ENCODE measurements around the gene IBA57. TPM values are rescaled to one million over a fixed set of nuclear protein-coding genes. Genes with fewer than 3 reads are reported as not detected.
A peak's percentile ranks its signal among the peaks of the same experiment; 100 is the strongest.
"Not testable (repeated sequence)": the region's sequence is repeated elsewhere in the genome, so short reads cannot be mapped to it uniquely, and the experiment has no call there.

Gene IBA57
- total and polyA plus RNA-seq, 5 donors from 2014 or later: 2.0 to 17.0 (median 5.1) TPM

DNA sequence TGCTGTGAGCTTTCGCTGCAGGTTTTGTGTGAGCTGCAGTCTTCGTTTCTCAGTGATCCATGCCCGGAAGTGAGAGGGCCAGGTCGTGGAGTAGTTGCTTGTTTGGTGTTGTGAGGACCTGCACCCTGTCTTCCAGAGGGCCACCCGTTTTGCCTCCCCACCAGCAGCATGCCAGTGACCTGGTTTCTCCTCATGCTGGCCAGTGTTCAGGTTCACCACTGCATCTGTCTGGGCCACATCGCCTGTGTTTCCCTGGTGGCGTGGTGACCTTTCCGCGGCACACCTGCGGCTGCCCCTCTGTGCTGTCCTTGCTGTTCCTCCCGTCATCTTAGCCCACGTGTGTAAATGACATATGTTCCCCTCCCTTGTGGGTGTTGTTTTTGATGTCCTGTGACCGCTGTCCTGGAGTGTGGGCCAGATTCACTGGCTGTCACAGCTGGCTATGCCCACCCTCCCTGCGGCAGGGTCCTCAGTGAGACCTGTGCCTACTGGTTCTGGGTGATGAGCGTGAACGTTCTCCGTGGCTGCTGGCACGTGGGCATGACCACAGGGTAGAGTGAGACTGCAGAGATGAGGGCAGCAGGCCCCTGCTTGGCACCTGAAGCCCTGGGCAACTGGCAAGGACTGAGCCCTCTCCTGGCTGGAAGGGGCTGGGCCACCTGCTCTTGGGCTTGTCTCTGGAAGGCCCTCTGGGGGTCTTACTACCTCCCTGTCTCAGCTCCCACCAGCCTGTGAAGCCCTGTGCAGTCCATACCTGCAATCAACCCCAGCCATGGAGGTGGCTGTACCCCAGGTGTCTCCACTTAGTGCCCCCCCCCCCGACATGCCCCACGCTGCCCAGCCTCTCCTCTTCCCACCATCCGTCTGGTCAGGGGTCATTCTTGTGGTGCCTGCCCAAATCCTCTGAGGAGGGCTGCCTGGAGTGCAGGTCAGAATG is 7.3 kb downstream of the IBA57 start:
- Mint-ChIP-seq H3K4me3 (peak overlapping the region in 1 of 4 donors; percentile 47), H3K9me3 (no peaks in the 10 kb centered on the region), H3K27ac (peak overlapping the region in 1 of 3 donors; percentile 71), H3K27me3 (no peaks in the 10 kb centered on the region), H3K36me3 (peaks cover 6% of the 10 kb centered on the region), H3K4me1 (peaks cover 0 to 26% (median 13%) of the 10 kb centered on the region in 4 donors)
- Histone ChIP-seq H3K27me3 (ENCODE audit: control insufficient read depth, insufficient read depth, low read length) (no peaks in the 10 kb centered on the region), H3K36me3 (ENCODE audit: control insufficient read depth, insufficient read depth, low read length) (peaks cover 5% of the 10 kb centered on the region), H3K9me3 (ENCODE audit: control insufficient read depth in 2 of 2, low read length in 2 of 2) (no peaks in the 10 kb centered on the region), H3K4me3 (ENCODE audit: low read depth, low read length) (no peak overlapping the region), H3K27ac (ENCODE audit: insufficient read depth, low read length, poor library complexity, severe bottlenecking) (peak overlapping the region; percentile 5), H3K4me1 (ENCODE audit: control insufficient read depth, insufficient read depth, low read length, poor library complexity, severe bottlenecking) (no peaks in the 10 kb centered on the region)
- DNase-seq (no peak), ATAC-seq (ENCODE audit: low read depth in 2 of 2) (no peak)

DNA sequence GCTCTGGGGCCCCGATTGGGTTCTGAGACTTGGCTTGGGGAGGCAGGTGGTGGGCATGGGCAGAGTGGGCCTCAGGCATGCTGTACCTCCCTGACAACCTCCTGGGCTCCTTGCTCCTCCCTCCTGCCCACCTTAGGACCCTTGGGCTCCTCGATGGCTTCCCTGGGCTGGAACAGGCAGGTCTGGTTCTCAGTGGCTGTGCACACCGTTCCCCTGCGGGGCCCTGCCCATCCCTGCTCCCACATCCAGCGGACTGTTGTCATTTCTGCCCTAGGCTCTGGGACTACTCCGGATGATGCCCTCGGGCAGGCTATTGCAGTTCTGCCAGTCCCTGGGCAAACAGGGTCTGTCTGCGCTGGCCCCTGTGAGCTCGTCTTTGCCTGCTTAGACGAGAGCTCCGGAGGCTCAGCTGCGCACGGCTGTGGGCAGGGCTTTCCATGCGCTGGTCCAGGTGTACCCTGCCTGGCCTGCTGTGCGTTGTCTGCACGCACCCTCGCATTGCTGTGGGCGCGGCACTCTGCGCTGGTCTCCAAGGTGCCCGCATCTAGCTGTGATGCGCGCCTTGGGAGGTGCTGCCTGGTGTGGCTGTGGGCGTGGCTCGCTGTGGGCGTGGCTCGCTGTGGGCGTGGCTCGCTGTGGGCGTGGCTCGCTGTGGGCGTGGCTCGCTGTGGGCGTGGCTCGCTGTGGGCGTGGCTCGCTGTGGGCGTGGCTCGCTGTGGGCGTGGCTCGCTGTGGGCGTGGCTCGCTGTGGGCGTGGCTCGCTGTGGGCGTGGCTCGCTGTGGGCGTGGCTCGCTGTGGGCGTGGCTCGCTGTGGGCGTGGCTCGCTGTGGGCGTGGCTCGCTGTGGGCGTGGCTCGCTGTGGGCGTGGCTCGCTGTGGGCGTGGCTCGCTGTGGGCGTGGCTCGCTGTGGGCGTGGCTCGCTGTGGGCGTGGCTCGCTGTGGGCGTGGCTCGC is 8.2 kb downstream of the IBA57 start:
- H3K9me3 ChIP-seq (ENCODE audit: control insufficient read depth in 2 of 2, low read length in 2 of 2); H3K4me1 ChIP-seq (ENCODE audit: control insufficient read depth, insufficient read depth, low read length, poor library complexity, severe bottlenecking); H3K27me3 Mint-ChIP-seq; ATAC-seq (ENCODE audit: low read depth in 2 of 2); H3K9me3 Mint-ChIP-seq; H3K27ac Mint-ChIP-seq; H3K4me3 Mint-ChIP-seq; H3K27me3 ChIP-seq (ENCODE audit: control insufficient read depth, insufficient read depth, low read length); H3K36me3 ChIP-seq (ENCODE audit: control insufficient read depth, insufficient read depth, low read length); H3K4me3 ChIP-seq (ENCODE audit: low read depth, low read length); H3K36me3 Mint-ChIP-seq: not testable (repeated sequence)
- peak in 2 of 3 donors; percentile 42 to 46 for DNase-seq
- peak overlapping the region; percentile 47 for H3K27ac ChIP-seq (ENCODE audit: insufficient read depth, low read length, poor library complexity, severe bottlenecking)
- peaks cover 0 to 20% (median 8%) of the 10 kb centered on the region in 4 donors for H3K4me1 Mint-ChIP-seq

DNA sequence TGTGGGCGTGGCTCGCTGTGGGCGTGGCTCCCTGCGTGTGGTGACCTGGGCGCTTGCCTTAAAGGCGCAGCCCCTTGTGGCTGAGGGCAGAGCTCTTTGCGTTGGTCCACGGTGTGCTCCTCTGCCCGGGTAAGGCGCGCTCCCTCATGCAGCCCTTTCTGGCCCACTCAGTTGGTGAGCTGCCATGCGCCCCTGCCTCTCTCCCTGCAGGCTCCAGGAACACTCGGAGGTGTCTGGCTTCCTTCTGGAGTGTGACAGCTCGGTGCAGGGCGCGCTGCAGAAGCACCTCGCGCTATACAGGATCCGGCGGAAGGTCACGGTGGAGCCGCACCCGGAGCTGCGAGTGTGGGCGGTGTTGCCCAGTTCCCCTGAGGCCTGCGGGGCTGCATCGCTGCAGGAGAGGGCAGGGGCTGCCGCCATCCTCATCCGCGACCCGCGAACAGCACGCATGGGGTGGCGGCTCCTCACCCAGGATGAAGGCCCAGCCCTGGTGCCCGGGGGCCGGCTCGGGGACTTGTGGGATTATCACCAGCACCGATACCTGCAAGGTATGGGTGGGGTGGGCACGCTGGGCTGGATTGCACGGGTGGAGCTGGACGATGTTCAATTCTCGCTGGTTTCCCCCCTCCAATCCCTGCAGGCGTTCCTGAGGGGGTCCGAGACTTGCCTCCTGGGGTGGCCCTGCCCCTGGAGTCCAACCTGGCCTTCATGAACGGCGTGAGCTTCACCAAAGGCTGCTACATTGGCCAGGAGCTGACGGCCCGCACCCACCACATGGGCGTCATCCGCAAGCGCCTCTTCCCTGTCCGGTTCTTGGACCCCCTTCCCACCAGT is 9.1 kb downstream of the IBA57 start:
- H3K4me1 Mint-ChIP-seq: peaks cover 0 to 14% (median 5%) of the 10 kb centered on the region in 4 donors
- H3K36me3 Mint-ChIP-seq: no peaks in the 10 kb centered on the region
- Histone ChIP-seq H3K36me3 (ENCODE audit: control insufficient read depth, insufficient read depth, low read length) (no peaks in the 10 kb centered on the region), H3K4me3 (ENCODE audit: low read depth, low read length) (no peak overlapping the region), H3K27me3 (ENCODE audit: control insufficient read depth, insufficient read depth, low read length) (no peaks in the 10 kb centered on the region), H3K4me1 (ENCODE audit: control insufficient read depth, insufficient read depth, low read length, poor library complexity, severe bottlenecking) (no peaks in the 10 kb centered on the region), H3K9me3 (ENCODE audit: control insufficient read depth in 2 of 2, low read length in 2 of 2) (no peaks in the 10 kb centered on the region), H3K27ac (ENCODE audit: insufficient read depth, low read length, poor library complexity, severe bottlenecking) (no peak overlapping the region)
- H3K9me3 Mint-ChIP-seq: peaks cover 0 to 1% (median 0%) of the 10 kb centered on the region in 7 donors
- ATAC-seq (ENCODE audit: low read depth in 2 of 2): peak; percentile 22 to 30
- no peaks in the 10 kb centered on the region for H3K27me3 Mint-ChIP-seq
- peak overlapping the region in 1 of 3 donors; percentile 66 for H3K27ac Mint-ChIP-seq
- peak in 2 of 3 donors; percentile 49 to 57 for DNase-seq
- H3K4me3 Mint-ChIP-seq: no peak overlapping the region

DNA sequence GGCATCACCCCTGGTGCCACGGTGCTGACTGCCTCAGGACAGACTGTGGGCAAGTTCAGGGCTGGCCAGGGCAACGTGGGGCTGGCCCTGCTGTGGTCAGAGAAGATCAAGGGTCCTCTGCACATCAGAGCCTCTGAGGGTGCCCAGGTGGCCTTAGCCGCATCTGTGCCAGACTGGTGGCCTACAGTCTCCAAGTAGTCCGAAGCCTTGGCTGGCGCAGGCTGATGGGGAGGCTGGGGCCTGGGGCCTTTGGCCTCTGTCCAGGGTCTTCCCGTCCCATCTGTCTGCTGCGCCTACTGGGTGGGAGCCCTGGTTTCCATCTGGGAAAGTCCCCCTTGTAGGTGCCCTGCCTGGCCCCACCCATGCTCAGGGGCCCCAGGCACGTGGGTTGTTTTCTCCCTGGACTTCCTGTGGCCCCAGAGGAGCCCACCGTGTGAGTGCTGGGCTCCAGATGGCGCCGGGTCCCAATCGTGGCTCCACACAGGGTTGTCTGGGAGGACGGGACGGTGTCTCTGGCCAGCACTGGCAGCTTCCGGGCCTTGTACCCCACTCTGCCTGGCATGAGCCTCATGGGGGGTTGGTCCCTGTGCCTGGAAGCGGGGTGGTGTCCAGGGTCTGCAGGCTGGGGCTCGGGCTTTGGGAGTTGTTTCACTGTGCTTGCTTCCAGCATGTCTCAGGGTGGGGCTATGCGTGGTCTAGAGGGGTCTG is 9.9 kb downstream of the IBA57 start:
- H3K36me3 Mint-ChIP-seq: no peaks in the 10 kb centered on the region
- H3K4me1 ChIP-seq (ENCODE audit: control insufficient read depth, insufficient read depth, low read length, poor library complexity, severe bottlenecking): no peaks in the 10 kb centered on the region
- no peak overlapping the region for H3K4me3 ChIP-seq (ENCODE audit: low read depth, low read length)
- no peaks in the 10 kb centered on the region for H3K27me3 Mint-ChIP-seq
- DNase-seq (no peak), ATAC-seq (ENCODE audit: low read depth in 2 of 2) (no peak)
- no peaks in the 10 kb centered on the region for H3K27me3 ChIP-seq (ENCODE audit: control insufficient read depth, insufficient read depth, low read length)
- H3K9me3 Mint-ChIP-seq: peaks cover 0 to 1% (median 0%) of the 10 kb centered on the region in 7 donors
- no peaks in the 10 kb centered on the region for H3K9me3 ChIP-seq (ENCODE audit: control insufficient read depth in 2 of 2, low read length in 2 of 2)
- no peak overlapping the region for H3K4me3 Mint-ChIP-seq
- H3K27ac Mint-ChIP-seq: peak overlapping the region in 1 of 3 donors; percentile 54
- peaks cover 0 to 14% (median 7%) of the 10 kb centered on the region in 4 donors for H3K4me1 Mint-ChIP-seq
- H3K27ac ChIP-seq (ENCODE audit: insufficient read depth, low read length, poor library complexity, severe bottlenecking): no peak overlapping the region
- no peaks in the 10 kb centered on the region for H3K36me3 ChIP-seq (ENCODE audit: control insufficient read depth, insufficient read depth, low read length)

DNA sequence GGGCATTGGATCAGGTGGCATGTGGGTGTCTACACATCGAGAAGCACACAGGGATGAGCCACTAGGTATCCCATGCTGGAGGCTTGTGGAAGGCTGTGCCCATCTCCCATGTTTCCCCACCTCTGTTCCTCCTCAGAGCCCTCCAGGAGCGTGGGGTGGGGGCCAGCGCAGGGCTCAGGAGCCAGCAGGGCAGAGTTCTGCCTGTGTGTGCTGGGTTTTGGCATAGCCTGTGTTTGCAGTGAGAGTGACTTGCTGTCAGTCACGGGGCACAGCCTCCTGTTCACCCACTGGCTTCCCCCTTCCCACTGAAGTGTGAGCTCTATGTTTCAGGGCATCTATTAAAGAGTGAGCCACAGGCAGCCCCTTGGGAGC is 10.4 kb downstream of the IBA57 start:
- no peaks in the 10 kb centered on the region for H3K4me1 ChIP-seq (ENCODE audit: control insufficient read depth, insufficient read depth, low read length, poor library complexity, severe bottlenecking)
- H3K9me3 Mint-ChIP-seq: peaks cover 0 to 1% (median 0%) of the 10 kb centered on the region in 7 donors
- H3K4me3 ChIP-seq (ENCODE audit: low read depth, low read length): no peak overlapping the region
- peaks cover 0 to 14% (median 7%) of the 10 kb centered on the region in 4 donors for H3K4me1 Mint-ChIP-seq
- H3K27me3 Mint-ChIP-seq: no peaks in the 10 kb centered on the region
- no peak for DNase-seq
- H3K27ac Mint-ChIP-seq: peak overlapping the region in 1 of 3 donors; percentile 54
- no peak for ATAC-seq (ENCODE audit: low read depth in 2 of 2)
- H3K27ac ChIP-seq (ENCODE audit: insufficient read depth, low read length, poor library complexity, severe bottlenecking): no peak overlapping the region
- H3K36me3 ChIP-seq (ENCODE audit: control insufficient read depth, insufficient read depth, low read length): no peaks in the 10 kb centered on the region
- H3K9me3 ChIP-seq (ENCODE audit: control insufficient read depth in 2 of 2, low read length in 2 of 2): no peaks in the 10 kb centered on the region
- H3K36me3 Mint-ChIP-seq: no peaks in the 10 kb centered on the region
- H3K27me3 ChIP-seq (ENCODE audit: control insufficient read depth, insufficient read depth, low read length): no peaks in the 10 kb centered on the region
- H3K4me3 Mint-ChIP-seq: no peak overlapping the region

DNA sequence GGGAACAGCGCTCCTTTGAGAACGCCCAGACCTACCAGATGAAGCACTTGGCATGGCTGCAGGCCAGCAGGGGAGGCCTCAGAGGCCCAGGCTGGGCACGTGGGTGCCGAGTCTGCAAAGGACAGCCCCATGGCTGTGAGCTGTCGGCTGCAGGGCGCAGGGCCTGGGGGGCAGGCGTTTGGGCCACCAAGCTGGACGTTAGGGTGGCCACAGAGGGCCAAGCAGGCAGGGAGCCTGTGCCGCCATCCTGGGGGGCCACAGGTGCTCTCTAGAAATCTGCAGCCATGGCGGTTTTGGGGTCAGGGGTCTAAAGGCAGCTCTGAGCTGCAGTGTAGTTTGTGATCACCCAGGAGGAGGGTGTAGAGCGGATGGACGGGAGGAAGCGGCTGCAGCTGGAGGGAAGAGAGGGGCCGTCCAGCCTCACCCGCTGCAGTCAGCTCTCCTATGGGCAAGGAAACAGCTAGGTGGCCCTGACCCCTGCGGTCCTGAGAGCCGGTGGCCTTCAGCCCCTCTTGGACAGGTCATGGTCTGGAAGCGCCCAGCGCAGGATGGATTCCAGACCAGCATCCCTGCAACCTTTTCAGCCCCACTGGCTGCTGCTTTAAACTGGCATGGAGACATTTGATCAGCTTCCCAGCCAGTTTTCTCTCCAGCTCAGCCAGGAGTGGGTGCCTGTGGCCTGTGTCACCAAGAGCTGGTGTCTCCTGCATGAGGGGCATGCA is 11.0 kb downstream of the IBA57 start:
- H3K27me3 Mint-ChIP-seq: no peaks in the 10 kb centered on the region
- peak overlapping the region in 1 of 3 donors; percentile 54 for H3K27ac Mint-ChIP-seq
- ATAC-seq (ENCODE audit: low read depth in 2 of 2) (no peak), DNase-seq (no peak)
- H3K9me3 Mint-ChIP-seq: peaks cover 0 to 1% (median 0%) of the 10 kb centered on the region in 7 donors
- no peak overlapping the region for H3K4me3 Mint-ChIP-seq
- H3K36me3 ChIP-seq (ENCODE audit: control insufficient read depth, insufficient read depth, low read length): no peaks in the 10 kb centered on the region
- peaks cover 0 to 14% (median 6%) of the 10 kb centered on the region in 4 donors for H3K4me1 Mint-ChIP-seq
- no peaks in the 10 kb centered on the region for H3K27me3 ChIP-seq (ENCODE audit: control insufficient read depth, insufficient read depth, low read length)
- no peaks in the 10 kb centered on the region for H3K36me3 Mint-ChIP-seq
- H3K4me3 ChIP-seq (ENCODE audit: low read depth, low read length): no peak overlapping the region
- H3K4me1 ChIP-seq (ENCODE audit: control insufficient read depth, insufficient read depth, low read length, poor library complexity, severe bottlenecking): no peaks in the 10 kb centered on the region
- no peaks in the 10 kb centered on the region for H3K9me3 ChIP-seq (ENCODE audit: control insufficient read depth in 2 of 2, low read length in 2 of 2)
- no peak overlapping the region for H3K27ac ChIP-seq (ENCODE audit: insufficient read depth, low read length, poor library complexity, severe bottlenecking)

Data from CD4-positive, CD25-positive, alpha-beta regulatory T cell (primary cell).